NCI-H1105 treated with DMSO at 0.1 percent for 48 hours (cell line): ENCODE data around the gene ATP11C.
"Not testable (repeated sequence)": the region's sequence is repeated elsewhere in the genome, so short reads cannot be mapped to it uniquely, and the experiment has no call there.

Experiments
- DNase-seq: peaks from one replicate; lab custom pipeline; 2025; lab: John Stamatoyannopoulos, UW

ATP11C gene

DNA sequence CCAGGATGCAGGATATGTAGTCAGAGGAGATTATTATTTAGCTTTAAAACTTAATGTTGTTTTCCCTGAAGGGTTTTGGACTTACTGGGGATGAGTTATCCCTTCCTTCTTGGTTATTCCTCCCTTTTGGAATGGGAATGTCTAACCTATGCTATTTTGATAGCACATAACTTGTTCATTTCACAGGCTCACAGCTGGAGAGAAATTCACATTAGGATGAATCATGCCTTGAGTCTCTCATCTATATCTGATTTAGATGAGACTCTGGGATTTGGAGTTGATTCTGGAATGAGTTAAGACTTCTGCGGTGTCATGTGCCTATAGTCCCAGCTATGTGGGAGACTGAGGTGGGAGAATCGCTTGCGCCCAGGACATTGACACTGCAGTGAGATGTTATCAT lies 81.1 kb downstream of the ATP11C start:
- DNase-seq, result no peak

GRCh38 chrX:139850968-139851367 lies 81.9 kb downstream of the ATP11C start:
- no peak for DNase-seq

- no peak for DNase-seq
Measured at GRCh38 chrX:139844884-139845283, 88.0 kb downstream of the ATP11C start.

DNA sequence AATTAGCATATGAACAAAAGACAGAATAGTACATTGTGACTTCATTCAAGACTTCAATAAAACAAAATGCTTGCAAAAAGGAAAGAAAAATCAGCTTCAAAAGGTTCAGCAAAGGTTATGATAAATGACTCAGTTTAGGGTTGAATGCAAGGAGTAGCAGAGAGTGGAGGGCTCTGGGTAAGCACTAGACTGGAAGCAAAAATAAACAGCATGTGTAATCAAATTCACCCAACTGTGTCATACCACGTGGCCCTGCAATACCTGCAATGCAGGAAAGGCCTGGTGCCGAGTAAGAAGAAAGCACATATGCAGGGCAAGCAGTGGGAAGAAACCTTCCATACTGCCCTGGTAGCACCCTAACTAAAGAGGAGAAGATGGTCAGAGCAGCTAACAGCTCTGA lies 88.7 kb downstream of the ATP11C start:
- DNase-seq, result no peak

DNA sequence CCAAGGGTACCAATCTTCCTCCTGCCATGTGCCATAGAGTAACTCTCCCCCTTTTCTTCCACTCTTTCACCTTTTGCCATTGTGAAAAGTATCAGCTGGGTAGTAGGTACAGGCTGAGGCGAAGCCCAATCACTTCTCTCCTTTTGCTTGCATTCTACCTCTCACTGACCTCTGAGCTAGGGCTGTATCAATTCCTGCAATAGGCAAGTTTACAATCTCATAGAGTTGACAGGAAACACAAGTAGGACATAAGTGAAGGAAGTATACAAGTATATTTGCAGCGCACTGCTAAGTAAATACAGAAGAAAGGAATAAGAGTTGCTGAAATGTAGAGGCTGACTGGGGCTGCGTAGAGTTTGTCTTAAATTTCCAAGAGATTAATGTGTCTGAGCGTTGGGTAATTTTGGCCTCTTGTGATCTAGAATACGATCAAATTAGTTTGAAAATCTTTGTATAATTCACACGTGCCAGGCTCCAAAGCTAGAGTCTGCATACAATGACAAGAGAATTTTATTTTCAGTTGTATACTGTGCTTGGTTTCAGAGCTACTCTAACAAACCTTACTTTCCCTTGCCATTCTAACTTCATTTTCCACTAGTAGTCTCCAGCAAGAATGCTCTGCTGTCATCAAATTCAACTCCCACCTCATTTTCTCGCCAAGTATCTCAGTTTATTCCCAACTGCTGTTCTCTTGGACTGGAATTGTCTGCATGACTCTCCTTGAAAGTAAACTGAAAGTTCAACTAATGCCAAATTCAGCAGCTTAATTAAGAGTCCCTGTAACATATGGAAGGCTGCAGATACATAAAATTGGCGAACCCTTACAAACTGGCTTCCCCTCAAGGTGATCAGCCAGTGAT lies 90.3 kb downstream of the ATP11C start:
- no peak for DNase-seq

DNA sequence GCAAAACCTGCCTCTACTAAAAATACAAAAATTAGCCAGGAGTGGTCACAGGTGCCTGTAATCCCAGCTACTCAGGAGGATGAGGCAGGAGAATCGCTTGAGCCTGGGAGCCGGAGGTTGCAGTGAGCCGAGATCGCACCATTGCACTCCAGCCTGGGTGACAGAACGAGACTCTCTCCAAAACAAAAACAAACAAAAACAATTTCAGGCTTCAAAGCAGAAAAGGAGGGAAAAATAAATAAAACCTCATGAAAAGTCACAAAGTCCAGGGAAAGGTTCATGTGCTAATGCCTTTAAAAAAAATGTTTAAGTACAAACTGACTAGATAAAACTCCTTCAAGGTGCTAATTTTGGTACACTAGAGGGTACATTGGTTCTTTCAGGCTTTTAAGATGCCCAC lies 96.5 kb downstream of the ATP11C start:
- not testable (repeated sequence) for DNase-seq

GRCh38 chrX:139834879-139835278 lies 98.0 kb downstream of the ATP11C start:
- DNase-seq, result no peak

GRCh38 chrX:139832718-139833309 lies 100.0 kb downstream of the ATP11C start:
- no peak for DNase-seq

DNA sequence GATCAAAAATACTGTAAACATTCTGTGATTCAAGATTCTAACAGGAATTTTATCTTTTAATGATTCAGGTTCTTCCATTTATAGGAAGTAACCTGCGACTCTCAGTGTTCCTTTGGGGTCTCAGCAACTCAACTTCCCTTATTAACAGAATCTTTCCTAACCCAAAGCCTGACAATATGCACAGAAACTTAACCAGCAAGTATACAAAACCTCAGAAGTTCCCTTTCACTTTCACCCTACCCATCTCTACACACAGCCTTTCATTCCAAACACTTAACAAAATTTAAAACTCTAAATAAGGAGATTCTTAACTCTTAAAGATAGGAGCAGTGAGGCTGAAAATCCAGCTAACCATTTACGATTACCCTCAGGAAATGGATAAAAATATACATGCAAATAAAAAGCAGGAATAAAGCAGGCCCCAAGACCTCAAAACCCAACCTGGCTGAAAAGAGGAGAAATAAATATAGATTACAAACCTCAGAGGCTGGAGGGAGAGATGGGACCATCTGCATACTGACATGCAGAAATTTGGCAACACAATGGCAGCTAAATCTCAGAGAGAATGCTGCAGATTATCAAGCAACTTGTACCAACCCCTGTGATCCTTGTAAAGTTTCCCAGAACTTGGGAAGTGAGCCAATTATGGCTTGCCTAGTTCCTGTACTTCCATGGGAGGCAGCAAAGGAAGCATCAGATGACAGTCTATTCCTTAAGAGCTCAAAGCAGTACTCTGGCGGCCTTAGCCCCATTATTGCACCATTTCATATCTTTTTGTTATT lies 101.0 kb downstream of the ATP11C start:
- DNase-seq, result no peak

GRCh38 chrX:139831017-139831416 lies 101.8 kb downstream of the ATP11C start:
- DNase-seq, result no peak

GRCh38 chrX:139828830-139829229 lies 104.0 kb downstream of the ATP11C start:
- no peak for DNase-seq

DNA sequence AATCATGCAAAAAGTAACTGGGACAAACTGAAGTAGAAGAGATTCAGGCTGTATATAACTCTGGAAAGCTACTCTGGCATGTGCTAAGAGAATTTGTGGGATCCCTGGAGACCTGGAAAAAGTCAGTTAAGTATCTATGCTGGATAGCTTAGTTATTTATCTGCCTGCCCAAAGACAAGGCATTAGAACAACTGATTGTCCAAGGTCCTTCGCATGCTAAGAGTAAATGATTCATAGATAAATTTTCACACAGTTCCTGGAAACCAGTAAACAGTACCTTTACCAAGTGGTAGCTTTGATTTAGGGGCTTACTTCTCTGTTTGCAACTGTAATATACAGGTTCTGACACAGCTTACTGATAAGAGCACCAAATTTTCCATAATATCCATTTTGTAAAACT lies 104.8 kb downstream of the ATP11C start:
- no peak for DNase-seq

DNA sequence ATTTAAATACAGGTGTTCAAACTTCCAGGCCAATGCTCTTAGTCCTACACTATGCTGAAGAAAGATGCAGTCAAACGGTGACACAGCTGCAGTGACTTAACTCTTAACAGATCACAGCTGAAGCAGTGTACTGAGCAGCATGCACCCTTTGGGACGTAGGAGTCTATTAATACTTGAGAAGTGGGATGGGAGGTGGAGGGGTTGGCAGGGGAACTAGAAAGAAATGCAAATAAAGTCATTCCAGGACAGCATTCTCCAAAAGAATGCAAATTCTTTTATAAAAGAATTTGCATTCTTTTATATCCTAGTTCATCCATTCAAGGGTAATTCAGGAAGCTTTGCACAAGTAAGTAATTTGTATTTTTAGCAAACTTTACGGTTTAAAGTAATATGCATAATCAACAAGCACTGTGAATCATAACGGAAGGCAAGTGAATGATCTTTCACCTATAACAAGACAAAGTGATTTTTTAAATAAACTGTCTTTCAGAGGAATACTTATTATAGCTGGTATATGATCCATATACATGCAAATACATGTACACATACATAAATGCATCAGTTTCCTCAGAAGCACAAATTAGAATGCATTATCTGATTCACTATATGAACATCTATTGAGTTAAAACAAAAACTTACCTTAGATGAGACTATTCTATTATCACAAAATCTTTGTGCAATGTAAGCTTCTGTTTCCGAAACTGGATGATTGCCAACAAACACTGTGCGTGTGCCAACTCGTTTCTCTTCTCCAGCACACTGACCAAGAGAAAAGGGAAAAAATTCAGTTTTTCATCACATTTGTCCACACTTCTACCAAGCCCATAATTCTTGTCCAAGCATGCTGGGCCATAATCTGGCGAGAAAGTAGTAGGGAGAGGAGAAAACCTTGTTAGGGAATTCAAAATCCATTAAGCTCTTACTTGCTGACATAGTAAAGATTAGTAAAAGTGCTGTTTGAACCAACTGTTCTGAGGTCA lies 106.5 kb downstream of the ATP11C start:
- DNase-seq, result peak; percentile 6

- DNase-seq, result no peak
Measured at GRCh38 chrX:139825618-139826017, 107.2 kb downstream of the ATP11C start.

DNA sequence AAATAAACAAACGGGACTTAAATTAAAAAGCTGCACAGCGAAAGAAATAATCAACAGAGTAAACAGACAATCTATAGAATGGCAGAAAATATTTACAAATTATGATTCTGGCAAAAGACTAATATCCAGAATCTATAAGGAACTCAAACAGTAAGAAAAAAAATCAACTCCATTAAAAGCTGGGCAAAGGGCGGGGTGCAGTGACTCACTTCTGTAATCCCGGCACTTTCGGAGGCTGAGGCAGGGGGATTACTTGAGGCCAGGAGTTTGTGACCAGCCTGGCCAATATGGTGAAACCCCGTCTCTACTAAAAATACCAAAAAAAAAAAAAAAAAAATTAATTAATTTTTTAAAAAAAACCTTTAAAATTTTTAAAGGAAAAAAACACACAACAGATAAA lies 109.0 kb downstream of the ATP11C start:
- DNase-seq, result no peak

GRCh38 chrX:139820358-139820984 lies 112.4 kb downstream of the ATP11C start:
- DNase-seq, result no peak

DNA sequence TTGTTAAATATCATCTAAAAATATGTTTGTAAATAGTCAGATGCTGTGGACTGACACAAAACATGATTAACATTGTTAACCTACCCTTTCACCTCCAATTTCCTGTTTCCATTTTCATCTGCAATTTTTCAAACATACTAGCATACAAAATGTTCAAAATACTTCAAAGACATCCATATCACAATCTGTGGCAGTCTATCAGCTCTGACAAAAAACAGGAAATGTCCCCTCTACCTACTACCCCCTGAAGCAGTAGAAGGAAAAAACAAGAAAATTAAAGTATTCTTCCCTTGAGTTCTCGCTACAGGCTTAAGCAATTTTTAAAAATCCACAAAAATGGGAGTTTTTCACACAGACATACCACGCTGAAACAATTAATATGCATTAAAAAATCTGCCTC lies 116.6 kb downstream of the ATP11C start:
- DNase-seq, result no peak

DNA sequence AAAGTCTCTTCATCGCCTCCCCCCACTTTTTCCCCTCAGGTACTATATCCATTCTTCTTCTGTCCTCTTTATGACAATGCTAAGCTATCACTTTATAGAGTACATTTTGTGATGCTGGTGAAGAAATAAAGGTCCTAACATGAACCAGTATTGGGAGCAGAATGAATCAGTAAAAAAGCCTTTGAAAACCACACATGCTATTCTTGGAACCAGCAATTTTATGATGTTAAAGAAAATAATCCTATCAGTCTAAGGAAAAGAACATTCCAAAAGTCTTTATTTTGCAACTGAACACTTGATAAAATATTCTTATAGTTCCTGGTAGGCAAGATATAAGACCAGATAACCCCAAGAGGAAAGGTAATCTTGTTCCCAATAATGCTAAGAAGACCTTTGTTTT lies 117.1 kb downstream of the ATP11C start:
- DNase-seq, result no peak

DNA sequence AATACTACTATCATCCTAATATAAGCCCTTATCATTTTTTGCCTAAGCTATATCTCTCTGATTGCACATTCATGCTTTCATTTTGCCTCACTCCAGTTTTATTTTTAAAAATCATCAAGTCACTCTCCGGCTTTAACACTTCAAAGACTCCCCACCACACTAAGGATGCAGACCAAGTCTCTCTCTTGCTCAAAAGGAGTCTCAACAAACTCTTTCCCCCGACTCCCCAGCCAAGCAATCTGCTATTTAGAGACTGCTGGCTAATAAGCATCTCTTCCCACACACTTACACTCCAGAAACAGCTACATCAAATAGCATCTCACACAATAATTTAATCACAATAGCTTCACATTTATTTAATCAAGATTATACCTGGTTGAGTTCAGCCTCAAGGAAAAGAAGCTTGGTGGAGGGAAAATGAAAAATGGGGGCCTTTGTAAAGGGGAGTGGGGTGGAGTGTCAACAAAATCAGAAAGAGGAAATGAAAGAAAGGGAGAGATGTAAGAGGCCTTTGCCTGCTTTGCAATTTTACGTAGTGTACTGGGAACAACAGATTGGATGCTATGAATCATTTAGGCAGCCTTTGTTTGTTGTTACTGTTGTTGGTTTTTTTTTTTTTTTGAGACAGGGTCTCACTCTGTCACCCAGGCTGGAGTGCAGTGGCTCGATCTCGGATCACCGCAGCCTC lies 120.8 kb downstream of the ATP11C start:
- DNase-seq, result no peak

- no peak for DNase-seq
Measured at GRCh38 chrX:139804482-139804881, 128.4 kb downstream of the ATP11C start.

DNA sequence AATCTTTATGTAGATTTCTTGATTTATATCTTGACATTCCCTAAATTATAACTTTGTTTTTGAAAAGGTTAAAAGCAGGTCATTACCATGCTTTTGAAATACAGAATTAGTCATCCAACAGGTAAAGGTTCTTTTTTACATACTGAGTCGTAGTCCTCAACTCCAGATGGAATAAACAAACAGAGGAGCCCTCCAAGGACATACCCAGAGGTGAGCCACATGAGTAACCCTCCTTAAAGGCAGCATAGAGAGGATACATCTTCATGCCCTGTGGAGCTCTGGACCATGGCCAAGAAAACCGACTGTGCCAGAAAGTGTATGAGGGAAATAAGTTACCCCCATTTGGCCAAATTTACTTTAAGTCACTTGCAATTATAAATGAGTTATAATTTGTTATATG lies 129.6 kb downstream of the ATP11C start:
- no peak for DNase-seq
